Suppressor macrophage (primary cell): ENCODE results near the gene CNPY2.
"Not testable (repeated sequence)": the region's sequence is repeated elsewhere in the genome, so short reads cannot be mapped to it uniquely, and the experiment has no call there.

Experiments used
- DNase-seq, 4 experiments: peaks; one replicate each; pipeline ENCODE4 v3.0.0-alpha.2; 2020 to 2022
- total RNA-seq, 17 experiments: gene quantifications; one replicate each; lab custom pipeline; 2026; ENCODE audit warnings: mixed read lengths in 6 of 17, inconsistent platforms in 3 of 17; lab: John Stamatoyannopoulos, UW

Gene CNPY2
- total RNA-seq: 2.0 to 6.2 (median 4.7) reads per million in 17 experiments

- DNase-seq: peak; percentile 94 to 97 (median 96)
Observed at GRCh38 chr12:56315622-56316473, at the start of gene CNPY2. CNPY2 (minus strand) TSS chr12:56315988; CDS start chr12:56315217, 771 bp downstream.

- DNase-seq: no peak
Observed at GRCh38 chr12:56362130-56363059, 46.6 kb upstream of the CNPY2 start, which contains the start of gene APOF. APOF (minus strand) TSS chr12:56362857; CDS start chr12:56362745, 112 bp downstream.

- no peak for DNase-seq
Observed at GRCh38 chr12:56361487-56362129, 45.8 kb upstream of the CNPY2 start.

- DNase-seq: peak; percentile 99 to 100 (median 99)
Observed at GRCh38 chr12:56359851-56360767, 44.3 kb upstream of the CNPY2 start, which contains the start of gene STAT2. STAT2 (minus strand) TSS chr12:56360107; CDS start chr12:56356571, 3,536 bp downstream.

- peak; percentile 49 to 77 (median 62) for DNase-seq
Observed at GRCh38 chr12:56358836-56359532, 43.2 kb upstream of the CNPY2 start.

GRCh38 chr12:56351325-56351724, 35.5 kb upstream of the CNPY2 start:
- DNase-seq: no peak

- DNase-seq: no peak
Observed at GRCh38 chr12:56350662-56351061, 34.9 kb upstream of the CNPY2 start.

GRCh38 chr12:56348776-56349175, 33.0 kb upstream of the CNPY2 start:
- DNase-seq: no peak

GRCh38 chr12:56347255-56347654, 31.5 kb upstream of the CNPY2 start:
- not testable (repeated sequence) for DNase-seq

- DNase-seq: peak in 2 of 4 experiments; percentile 24 to 40
Observed at GRCh38 chr12:56346675-56347074, 30.9 kb upstream of the CNPY2 start.

- not testable (repeated sequence) for DNase-seq
Observed at GRCh38 chr12:56342290-56342689, 26.5 kb upstream of the CNPY2 start.

GRCh38 chr12:56341616-56342015, 25.8 kb upstream of the CNPY2 start:
- no peak for DNase-seq

- no peak for DNase-seq
Observed at GRCh38 chr12:56339158-56339422, 23.3 kb upstream of the CNPY2 start.

- DNase-seq: peak in 3 of 4 experiments; percentile 26 to 49 (median 35)
Observed at GRCh38 chr12:56338308-56339157, 22.7 kb upstream of the CNPY2 start, which contains the start of gene IL23A. IL23A (plus strand) TSS chr12:56338884; CDS start chr12:56339045, 161 bp downstream.

- peak; percentile 30 to 67 (median 58) for DNase-seq
Observed at GRCh38 chr12:56337753-56338251, 22.0 kb upstream of the CNPY2 start.

GRCh38 chr12:56336361-56337167, 20.8 kb upstream of the CNPY2 start:
- peak; percentile 82 to 91 (median 90) for DNase-seq

- DNase-seq: not testable (repeated sequence)
Observed at GRCh38 chr12:56335527-56335926, 19.7 kb upstream of the CNPY2 start.

- DNase-seq: no peak
Observed at GRCh38 chr12:56334490-56334793, 18.7 kb upstream of the CNPY2 start.
